Measurements from ENCODE around the gene ARID1B. TPM values are rescaled to one million over a fixed set of nuclear protein-coding genes. Genes with fewer than 3 reads are reported as not detected.

Gene ARID1B
- total RNA-seq, 4 donors from 2014 or later, result 70.5 to 135 (median 78.2) TPM

DNA sequence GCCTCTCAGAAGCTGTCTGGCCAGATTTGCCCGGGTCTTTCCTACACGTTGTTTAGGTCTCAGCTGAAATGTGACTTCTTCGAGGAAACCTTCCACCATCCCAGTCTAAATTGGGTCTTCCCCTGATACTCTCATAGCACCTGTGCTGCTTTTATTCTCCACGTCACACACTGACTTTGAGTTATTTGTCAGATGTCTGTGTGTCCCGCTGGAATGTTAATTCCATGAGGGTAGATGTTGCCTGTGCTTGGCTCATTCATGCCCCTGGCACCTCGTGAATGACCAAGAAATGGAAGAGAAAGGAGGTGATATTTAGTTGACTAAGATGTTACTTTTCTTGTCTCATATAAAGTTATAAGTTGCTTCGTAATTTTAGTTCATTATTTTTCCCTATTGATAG lies 348.4 kb downstream of the ARID1B start:
- ATAC-seq (ENCODE audit: low FRiP score) (no peak), DNase-seq (ENCODE audit: low spot score) (no peak)
- TF ChIP-seq, protein P1, sequence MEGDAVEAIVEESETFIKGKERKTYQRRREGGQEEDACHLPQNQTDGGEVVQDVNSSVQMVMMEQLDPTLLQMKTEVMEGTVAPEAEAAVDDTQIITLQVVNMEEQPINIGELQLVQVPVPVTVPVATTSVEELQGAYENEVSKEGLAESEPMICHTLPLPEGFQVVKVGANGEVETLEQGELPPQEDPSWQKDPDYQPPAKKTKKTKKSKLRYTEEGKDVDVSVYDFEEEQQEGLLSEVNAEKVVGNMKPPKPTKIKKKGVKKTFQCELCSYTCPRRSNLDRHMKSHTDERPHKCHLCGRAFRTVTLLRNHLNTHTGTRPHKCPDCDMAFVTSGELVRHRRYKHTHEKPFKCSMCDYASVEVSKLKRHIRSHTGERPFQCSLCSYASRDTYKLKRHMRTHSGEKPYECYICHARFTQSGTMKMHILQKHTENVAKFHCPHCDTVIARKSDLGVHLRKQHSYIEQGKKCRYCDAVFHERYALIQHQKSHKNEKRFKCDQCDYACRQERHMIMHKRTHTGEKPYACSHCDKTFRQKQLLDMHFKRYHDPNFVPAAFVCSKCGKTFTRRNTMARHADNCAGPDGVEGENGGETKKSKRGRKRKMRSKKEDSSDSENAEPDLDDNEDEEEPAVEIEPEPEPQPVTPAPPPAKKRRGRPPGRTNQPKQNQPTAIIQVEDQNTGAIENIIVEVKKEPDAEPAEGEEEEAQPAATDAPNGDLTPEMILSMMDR (IDR thresholded peaks at IDR 0.05), result no peak

DNA sequence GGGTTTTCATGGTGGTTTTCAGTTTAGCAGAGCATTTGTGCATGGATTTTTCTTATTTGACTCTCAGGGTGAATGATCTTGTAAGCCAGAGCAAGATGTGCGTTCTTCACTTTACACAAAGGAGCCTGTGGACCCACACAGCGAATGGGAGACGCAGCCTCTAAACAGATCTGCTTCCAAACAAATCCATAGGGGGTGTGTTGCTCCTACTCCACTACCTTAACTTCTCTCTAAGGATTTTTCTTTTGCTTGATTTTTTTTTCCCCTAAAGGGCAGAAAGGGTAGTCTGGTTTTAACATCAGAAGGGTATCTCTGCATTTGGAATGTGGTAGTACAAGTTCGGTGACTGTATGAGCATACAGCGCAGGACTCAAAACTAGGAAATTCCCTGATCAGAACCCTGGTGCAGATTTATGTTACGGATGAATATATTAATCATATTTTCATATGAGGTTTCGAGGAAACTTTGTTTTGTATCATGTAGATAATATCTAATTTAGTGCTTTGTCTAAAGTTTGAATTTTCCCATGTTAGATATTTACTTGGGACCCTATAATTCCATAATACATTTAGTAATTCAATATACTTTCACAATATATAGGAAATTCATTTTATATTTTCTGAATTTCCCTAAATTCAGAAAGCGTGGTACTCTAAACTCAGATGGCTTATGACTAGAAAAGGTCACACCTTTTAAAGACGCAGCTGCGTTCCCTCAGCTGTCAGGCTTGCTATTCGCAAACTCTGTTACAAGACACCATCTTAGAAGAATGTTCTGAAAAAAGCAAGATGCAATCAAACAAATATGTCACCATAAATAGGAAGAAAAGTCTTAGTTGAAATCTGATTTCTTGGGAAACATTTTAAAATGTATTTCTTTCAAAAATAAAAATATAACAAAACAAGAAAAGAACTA lies 349.3 kb downstream of the ARID1B start:
- DNase-seq (ENCODE audit: low spot score) (no peak), ATAC-seq (ENCODE audit: low FRiP score) (no peak)
- TF ChIP-seq, protein P1 (IDR thresholded peaks at IDR 0.05), result no peak

DNA sequence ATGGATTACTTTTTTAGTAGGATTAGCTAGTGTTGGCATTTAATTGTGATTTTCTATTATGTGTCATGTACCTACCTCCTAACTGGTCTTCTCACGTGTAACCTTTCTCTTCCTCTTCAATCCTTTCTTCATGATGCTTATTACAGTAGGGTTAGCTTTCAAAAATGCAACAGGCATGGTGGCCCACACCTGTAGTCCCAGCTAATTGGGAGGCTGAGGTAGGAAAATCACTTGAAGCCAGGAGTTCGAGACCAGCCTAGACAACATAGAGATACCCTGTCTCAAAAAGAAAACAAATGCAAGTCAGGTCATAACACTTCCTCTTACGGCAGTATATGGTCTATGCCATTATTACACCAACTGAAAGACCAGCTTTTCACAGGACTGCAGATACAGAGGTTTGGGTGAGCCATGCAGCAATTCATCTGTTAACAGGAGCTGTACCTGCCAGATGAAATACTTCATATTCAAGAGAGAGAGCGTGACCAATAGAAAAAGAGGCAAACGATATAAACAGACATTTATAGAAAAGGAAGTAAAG lies 351.1 kb downstream of the ARID1B start:
- TF ChIP-seq, protein P1 (IDR thresholded peaks at IDR 0.05), result no peak
- no peak for DNase-seq (ENCODE audit: low spot score)
- ATAC-seq (ENCODE audit: low FRiP score), result no peak

DNA sequence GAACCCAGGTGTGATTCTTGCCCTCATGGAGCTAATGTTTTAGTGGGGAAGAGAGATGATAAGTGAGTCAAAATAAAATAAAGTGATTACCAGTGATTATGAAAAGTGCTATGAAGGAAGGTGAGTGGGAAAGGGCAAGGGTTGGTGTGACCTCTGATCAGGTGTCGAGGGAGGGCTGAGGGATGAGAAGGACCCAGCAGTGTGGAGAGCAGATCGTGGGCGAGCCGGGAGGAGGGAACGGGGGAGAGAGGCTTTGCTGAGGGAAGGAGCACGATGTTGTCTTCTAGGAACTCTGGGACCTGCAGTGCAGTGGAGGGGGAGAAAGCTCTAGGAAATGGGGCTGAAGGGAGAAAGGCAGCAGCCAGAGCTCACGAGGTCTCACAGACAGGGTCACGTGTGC lies 354.1 kb downstream of the ARID1B start:
- TF ChIP-seq, protein P1 (IDR thresholded peaks at IDR 0.05), result no peak
- DNase-seq (ENCODE audit: low spot score) (no peak), ATAC-seq (ENCODE audit: low FRiP score) (no peak)

DNA sequence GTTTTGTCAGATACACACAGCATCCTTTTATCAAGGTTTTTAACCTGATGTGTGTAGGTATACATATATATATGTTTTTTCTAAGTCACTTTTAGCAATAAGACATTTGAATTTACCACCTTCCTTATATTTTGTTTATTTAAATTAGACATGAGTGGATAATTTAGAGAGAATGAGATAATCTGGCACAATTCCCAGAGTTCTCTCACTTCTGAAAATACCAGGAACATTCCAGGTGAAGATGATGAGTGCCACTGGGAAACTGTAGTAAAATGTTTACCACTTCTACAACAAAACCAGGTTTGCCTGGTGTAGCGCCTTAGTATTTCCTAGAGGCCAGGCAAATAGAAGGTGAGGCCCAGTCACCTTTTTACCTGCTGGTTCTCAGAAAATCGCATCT lies 356.7 kb downstream of the ARID1B start:
- ATAC-seq (ENCODE audit: low FRiP score) (no peak), DNase-seq (ENCODE audit: low spot score) (no peak)
- TF ChIP-seq, protein P1 (IDR thresholded peaks at IDR 0.05), result no peak

DNA sequence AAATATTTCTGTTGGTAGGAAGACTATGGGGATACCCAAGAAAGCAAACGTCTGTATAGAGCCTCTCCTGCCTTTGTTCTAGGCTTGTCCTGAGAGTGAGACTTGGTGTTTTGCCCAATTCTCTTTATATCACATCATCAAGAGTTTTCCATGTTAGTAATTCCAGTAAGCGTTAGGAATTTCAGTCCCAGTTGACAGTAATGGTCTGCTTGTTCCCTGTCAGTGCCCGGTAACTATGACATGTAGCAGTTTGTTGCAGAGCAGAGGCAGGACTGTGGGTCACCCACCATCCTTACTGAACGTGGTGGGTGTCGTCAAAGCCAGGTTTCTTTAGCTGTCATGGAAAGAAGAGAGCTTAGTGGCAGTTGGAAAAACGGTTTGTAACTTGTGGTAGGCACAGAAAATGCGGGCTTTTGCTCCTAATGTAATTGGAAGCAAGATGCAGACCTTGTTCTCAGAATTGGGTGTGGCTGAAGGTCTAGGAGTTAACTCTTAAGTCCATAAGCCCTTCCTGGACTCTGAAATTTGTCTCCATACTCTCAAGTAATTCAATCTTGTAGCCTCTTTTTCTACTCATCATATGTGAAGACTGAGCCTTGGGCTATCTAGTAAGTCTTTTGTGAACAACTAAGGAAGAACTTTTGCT lies 357.3 kb downstream of the ARID1B start:
- DNase-seq (ENCODE audit: low spot score) (no peak), ATAC-seq (ENCODE audit: low FRiP score) (no peak)
- TF ChIP-seq, protein P1 (IDR thresholded peaks at IDR 0.05), result no peak
